ENCODE data around the gene TMEM238L.
"Not testable (repeated sequence)": the region's sequence is repeated elsewhere in the genome, so short reads cannot be mapped to it uniquely, and the experiment has no call there.

TMEM238L gene

DNA sequence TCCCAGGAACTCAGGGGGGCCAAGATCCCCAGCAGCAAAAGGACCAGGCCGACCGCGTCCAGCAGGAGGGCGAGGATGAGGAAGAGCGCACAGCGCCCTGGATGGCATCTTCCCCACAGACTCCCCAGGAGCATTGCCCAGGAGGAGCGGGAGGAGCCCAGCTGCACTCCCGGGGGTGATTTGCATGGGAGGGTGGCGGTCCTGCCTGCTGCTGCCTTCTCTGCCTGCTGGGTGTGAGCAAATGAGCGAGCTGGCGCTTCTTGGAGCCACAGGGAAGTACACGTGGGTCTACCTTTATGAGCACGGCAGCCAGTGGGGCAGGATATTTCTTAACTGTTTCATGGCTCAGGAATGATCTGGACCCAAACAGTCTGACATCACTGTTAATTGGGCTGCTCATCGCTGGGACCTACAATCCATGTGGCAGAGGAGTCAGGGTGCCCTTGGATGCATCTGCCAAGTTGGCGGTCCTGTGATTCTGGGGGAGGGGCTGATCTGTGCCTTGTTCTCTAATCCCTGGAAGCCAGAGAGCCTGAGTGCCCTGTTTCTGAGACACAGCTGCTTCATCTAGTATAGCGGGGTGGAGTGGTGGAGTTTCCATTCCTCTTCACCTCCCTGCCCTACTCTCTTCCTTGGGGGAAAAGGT lies at the start of gene TMEM238L:
Gene TMEM238L (minus strand): TSS at position 270 of the 646 bp plus-strand sequence. CDS start 136 bp downstream, at position 134.
- no peak for DNase-seq (ENCODE audit: low spot score)

GRCh38 chr17:10846636-10847035 lies 42.7 kb upstream of the TMEM238L start:
- DNase-seq (ENCODE audit: low spot score): not testable (repeated sequence)

DNA sequence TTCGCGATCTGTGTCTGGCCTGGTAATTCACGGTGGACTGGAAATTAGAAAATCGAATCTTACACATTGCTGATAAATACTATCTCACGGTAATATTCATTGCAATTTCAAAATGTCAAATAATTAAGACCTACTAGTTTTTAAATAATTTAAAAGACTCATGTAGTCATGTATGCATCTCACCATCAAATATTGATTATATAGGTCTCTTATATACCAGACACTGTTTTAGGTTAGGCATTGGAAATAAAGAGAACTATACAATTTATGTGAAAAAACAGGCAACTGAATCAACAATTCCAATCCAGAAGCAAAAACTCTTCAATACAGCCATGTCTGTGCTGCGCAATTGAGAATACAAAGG lies 41.5 kb upstream of the TMEM238L start:
- no peak for DNase-seq (ENCODE audit: low spot score)

DNA sequence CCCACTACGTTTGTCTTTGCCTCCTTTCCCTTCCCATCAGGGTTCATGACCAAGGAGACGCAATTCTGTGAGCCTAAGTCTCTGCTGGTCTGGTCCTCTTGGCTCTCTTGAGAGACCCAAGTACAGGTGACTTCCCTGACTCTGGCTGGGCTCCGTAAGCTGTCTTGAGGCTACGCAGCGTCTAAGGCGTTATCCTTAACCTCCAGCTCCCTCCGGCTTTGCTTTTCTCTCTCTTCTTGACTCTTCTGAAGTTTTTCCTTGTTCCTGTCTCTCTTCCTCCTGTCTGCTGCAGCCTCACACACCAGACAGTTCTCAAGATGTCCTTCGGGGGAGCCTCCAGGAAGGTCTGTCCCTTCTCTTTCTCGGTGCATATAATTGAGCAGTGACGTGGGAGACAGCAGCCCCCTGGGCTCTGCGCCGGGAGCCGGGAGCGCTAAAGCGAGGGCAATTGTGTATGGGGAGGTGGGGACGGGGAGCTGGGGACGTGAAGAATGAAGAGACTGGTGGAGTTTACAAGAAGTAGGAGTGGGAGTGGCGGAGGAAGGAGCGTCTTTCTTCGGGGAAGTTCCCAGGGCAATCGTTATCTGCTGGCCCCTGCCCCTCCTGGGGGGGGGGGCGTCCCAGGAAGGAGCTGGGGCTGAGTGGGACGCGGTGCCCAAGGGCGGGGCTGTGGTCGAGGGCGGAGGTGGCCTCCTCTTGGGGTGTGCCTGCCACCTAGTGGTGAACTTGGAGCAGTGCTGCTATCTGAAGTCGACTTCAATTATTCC lies 40.9 kb upstream of the TMEM238L start:
- DNase-seq (ENCODE audit: low spot score): peak; percentile 73

GRCh38 chr17:10843811-10844210 lies 39.9 kb upstream of the TMEM238L start:
- no peak for DNase-seq (ENCODE audit: low spot score)

GRCh38 chr17:10842658-10843057 lies 38.8 kb upstream of the TMEM238L start:
- DNase-seq (ENCODE audit: low spot score): no peak

DNA sequence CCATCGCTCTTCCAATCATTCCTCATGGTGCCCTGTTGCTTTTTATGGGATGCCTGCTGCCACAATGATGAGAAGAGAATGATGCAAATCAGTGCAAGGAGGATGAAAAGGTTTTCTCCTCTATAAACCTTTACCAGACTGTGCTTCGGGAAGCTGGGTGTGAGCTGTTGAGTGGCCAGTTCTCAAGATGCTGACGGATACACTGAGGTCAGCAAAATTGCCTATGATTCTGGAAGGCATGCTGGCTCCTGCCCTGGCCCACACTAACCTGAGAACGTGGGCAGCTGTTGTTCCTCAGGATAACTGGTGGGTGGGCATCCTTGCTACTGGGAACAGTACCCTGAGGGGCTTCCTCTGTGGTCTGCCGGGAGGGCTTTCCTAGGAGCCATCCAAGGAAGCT lies 34.8 kb upstream of the TMEM238L start:
- no peak for DNase-seq (ENCODE audit: low spot score)

GRCh38 chr17:10837921-10838320 lies 34.0 kb upstream of the TMEM238L start, which contains the start of gene PIRT:
PIRT (minus strand) TSS chr17:10838087; CDS start chr17:10825645, 12,442 bp downstream.
- DNase-seq (ENCODE audit: low spot score): no peak

- DNase-seq (ENCODE audit: low spot score): no peak
Measured at GRCh38 chr17:10836966-10837590, 33.2 kb upstream of the TMEM238L start.

- no peak for DNase-seq (ENCODE audit: low spot score)
Measured at GRCh38 chr17:10836145-10836544, 32.2 kb upstream of the TMEM238L start.

- DNase-seq (ENCODE audit: low spot score): no peak
Measured at GRCh38 chr17:10831696-10832095, 27.8 kb upstream of the TMEM238L start.

DNA sequence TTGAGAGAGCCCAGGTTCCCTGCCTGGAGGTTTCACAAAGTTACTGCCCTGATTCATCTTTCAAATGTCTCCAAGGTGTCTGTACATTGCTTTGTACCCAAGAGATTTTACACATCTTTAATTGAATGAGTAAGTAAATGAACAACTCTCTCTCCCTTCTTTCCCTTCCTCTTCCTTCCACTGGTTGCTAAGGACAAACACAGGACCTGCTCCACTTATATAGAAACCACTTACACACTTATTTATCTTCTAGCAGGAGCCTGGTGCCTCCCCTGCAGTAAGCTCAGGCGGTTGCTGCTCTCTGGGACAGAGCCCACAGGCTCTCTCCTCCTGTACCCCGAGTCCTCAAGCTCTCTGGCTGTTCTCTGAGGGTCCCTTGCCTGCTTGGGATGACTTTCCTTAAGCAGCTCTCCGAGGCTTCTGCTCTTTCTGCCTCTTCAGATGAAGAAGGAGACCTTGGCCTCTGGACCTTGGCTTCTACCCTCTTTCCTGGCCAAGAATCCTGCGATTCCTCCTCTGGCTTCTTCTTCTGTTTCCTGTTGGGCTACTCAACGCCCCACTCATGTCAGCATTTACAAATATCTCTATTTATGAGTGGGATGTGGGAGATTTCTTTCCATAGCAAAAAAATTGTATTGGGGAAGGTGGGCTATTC lies 24.1 kb upstream of the TMEM238L start:
- DNase-seq (ENCODE audit: low spot score): no peak

DNA sequence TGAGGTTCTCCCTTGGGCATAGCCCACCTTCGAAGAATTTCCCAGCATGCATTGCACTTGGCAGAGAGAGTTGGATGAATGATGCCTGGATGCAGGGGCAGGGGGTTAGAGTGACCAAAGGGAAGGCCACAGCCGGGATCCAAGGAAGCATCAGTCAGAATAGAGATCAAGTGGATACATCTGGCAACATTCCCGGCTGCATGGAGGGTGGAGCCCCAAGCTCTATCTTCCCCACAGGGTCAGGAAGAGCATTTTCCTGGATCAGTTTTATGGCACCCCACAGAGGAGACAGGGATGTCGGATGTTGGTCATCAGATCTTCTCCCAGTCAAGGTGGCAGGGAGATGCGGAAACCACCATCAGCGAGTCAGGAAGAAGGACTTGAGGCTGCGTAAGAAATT lies 21.0 kb upstream of the TMEM238L start:
- DNase-seq (ENCODE audit: low spot score): no peak

DNA sequence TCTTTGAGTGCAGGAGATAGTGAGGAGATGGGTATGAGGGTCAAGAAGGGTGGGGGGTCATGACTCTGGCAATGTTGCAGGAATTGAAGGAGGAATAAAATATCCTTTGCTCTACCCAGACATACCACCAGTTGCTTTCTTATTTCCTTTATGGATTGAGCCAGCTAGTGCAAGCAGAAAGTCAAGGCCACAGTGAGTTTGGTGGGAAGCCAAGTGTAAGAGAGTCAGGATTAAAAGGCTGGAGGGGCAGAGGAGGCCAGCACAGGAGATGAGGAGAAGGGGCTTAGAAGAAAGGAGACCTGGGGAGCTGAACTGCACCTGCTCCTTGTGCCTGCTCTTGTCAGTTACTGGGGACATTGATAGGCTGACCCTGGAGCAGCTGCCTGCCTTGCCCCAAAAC lies 17.9 kb upstream of the TMEM238L start:
- no peak for DNase-seq (ENCODE audit: low spot score)

- DNase-seq (ENCODE audit: low spot score): no peak
Measured at GRCh38 chr17:10821054-10821453, 17.2 kb upstream of the TMEM238L start.

DNA sequence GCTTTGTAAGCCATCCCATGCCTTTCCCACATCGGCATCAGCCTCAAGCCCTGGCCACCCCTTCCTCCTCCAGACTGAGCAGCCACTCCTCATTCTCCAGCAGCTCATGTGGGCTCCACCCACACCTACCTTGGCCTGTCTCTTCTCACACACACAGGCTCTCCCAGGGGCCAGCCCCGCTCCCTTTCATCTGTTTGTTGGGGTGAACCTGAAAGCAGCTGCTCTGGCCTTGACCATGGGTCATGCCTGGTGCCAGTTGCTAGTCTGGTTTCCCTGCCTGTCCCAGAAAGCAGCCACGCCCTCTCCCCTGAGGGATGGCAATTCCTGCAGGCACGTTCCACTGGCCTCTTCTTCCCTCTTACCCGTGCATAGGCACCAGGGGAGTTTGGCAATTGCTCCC lies 11.4 kb upstream of the TMEM238L start:
- no peak for DNase-seq (ENCODE audit: low spot score)

GRCh38 chr17:10814075-10814474 lies 10.2 kb upstream of the TMEM238L start:
- no peak for DNase-seq (ENCODE audit: low spot score)

DNA sequence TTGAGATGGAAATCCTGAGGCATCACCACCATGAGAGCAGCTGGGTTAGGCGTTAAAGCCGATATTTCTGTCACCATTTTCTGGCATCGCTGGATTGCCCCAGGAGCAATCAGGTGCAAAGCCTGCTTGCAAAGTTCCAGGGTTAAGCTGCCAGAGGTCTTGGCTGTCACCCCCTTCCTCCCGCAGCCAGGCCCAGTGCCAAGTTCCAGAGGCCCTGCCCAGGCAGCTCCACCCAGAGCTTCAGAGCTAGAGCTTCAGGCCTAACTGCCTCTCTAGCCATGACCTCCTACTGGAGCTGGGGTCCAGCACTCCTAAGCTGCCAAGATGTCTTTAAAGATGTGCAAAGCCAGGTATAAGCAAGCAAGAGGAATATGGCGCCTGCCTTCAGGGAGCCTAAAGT lies 8.8 kb upstream of the TMEM238L start:
- no peak for DNase-seq (ENCODE audit: low spot score)

- DNase-seq (ENCODE audit: low spot score): no peak
Measured at GRCh38 chr17:10809605-10810004, 5.7 kb upstream of the TMEM238L start.

- DNase-seq (ENCODE audit: low spot score): no peak
Measured at GRCh38 chr17:10807704-10808128, 3.8 kb upstream of the TMEM238L start.

GRCh38 chr17:10806545-10807262 lies 2.8 kb upstream of the TMEM238L start:
- no peak for DNase-seq (ENCODE audit: low spot score)

GRCh38 chr17:10805911-10806310 lies 2.0 kb upstream of the TMEM238L start:
- no peak for DNase-seq (ENCODE audit: low spot score)
